Right lobe of liver (tissue), 4 donors: ENCODE measurements around the gene PDLIM7.

ENCODE experiments used
- POLR2A ChIP-seq: fragments of 450-650 bp; IDR thresholded peaks from one replicate; pipeline ENCODE4 v1.6.1; 2017; ENCODE audit warnings: antibody characterized with exemption, mild to moderate bottlenecking
- TF ChIP-seq, protein P1 (sequence below), 4 donors: fragments of 200-600 bp in 3 of 4; fragments of 450-650 bp in 1 of 4; IDR thresholded peaks; one replicate each; pipeline versions ENCODE4 v1.5.1 to v1.8.0; 2016 to 2022; ENCODE audit warnings: antibody characterized with exemption in 4 of 4, mild to moderate bottlenecking in 2 of 4
- donor health status: DM: no; HTN: no; CAD: no.
- donor health status: DM: no; HTN: no; CAD: no.
- donor health status: DM: no; HTN: yes; CAD: no.

DNA sequence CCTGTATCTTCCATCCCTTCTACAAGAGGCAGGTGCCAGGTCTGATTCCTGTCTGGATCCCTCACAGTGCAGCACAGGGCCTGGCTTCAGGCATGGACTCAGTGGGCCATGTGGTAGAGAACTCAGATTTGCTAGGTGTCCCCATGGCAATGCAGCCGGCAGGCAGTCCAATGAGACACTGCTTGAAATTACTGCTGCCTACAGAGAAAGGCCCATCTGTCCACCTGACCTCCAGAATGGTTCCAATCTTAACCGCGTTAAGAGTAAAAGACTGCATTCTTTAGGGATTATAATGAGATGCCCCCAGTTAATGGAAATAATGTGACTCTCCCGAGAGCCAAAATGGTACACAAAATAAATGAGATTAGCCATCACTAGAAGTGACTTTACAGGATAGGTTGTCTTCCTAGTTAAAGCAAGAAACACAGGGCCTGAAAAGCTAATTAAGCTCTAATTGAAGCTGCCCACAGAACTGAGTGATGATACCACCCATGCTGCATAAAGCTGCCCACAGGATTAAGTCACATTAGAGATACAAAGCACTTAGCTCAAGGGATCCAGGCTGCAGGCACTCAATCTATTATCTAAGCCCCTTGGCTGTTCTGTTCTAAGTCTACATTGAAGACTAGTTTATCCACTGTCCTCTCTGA is 45.5 kb upstream of the PDLIM7 start:
- TF ChIP-seq, protein P1, sequence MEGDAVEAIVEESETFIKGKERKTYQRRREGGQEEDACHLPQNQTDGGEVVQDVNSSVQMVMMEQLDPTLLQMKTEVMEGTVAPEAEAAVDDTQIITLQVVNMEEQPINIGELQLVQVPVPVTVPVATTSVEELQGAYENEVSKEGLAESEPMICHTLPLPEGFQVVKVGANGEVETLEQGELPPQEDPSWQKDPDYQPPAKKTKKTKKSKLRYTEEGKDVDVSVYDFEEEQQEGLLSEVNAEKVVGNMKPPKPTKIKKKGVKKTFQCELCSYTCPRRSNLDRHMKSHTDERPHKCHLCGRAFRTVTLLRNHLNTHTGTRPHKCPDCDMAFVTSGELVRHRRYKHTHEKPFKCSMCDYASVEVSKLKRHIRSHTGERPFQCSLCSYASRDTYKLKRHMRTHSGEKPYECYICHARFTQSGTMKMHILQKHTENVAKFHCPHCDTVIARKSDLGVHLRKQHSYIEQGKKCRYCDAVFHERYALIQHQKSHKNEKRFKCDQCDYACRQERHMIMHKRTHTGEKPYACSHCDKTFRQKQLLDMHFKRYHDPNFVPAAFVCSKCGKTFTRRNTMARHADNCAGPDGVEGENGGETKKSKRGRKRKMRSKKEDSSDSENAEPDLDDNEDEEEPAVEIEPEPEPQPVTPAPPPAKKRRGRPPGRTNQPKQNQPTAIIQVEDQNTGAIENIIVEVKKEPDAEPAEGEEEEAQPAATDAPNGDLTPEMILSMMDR (IDR thresholded peaks at IDR 0.05): no peak
- no peak for TF ChIP-seq POLR2A
